ENCODE measurements around the gene OR8H1.

OR8H1 gene

GRCh38 chr11:56292154-56292553 lies at the start of gene OR8H1:
OR8H1 (minus strand) TSS chr11:56292254; CDS start chr11:56291062, 1,192 bp downstream.
- no peak for DNase-seq (ENCODE audit: low read depth in 2 of 2)

- DNase-seq (ENCODE audit: low read depth in 2 of 2), result no peak
Measured at GRCh38 chr11:56340289-56340688, 48.2 kb upstream of the OR8H1 start.

- no peak for DNase-seq (ENCODE audit: low read depth in 2 of 2)
Measured at GRCh38 chr11:56333156-56333555, 41.1 kb upstream of the OR8H1 start.

GRCh38 chr11:56331861-56332491 lies 39.9 kb upstream of the OR8H1 start:
- no peak for DNase-seq (ENCODE audit: low read depth in 2 of 2)

GRCh38 chr11:56314844-56315243 lies 22.8 kb upstream of the OR8H1 start, which contains the start of gene OR8K3:
OR8K3 (plus strand) TSS chr11:56315144; CDS start chr11:56318307, 3,163 bp downstream.
- DNase-seq (ENCODE audit: low read depth in 2 of 2), result no peak

GRCh38 chr11:56307836-56308235 lies 15.8 kb upstream of the OR8H1 start:
- DNase-seq (ENCODE audit: low read depth in 2 of 2), result no peak

- DNase-seq (ENCODE audit: low read depth in 2 of 2), result no peak
Measured at GRCh38 chr11:56296898-56297297, 4.8 kb upstream of the OR8H1 start.

- no peak for DNase-seq (ENCODE audit: low read depth in 2 of 2)
Measured at GRCh38 chr11:56273854-56274253, 18.2 kb downstream of the OR8H1 start, which contains the start of gene OR5T1. OR5T1 (plus strand) TSS chr11:56274154; CDS start chr11:56275639, 1,485 bp downstream.

- DNase-seq (ENCODE audit: low read depth in 2 of 2), result no peak
Measured at GRCh38 chr11:56271092-56271491, 21.0 kb downstream of the OR8H1 start.

GRCh38 chr11:56251954-56252353 lies 40.1 kb downstream of the OR8H1 start, which contains the start of gene OR5T3:
OR5T3 (plus strand) TSS chr11:56252254; CDS start chr11:56252254, 0 bp downstream.
- DNase-seq (ENCODE audit: low read depth in 2 of 2), result no peak
